HG03045 (cell line): ENCODE results near the gene FBXW12.
"Not testable (repeated sequence)": the region's sequence is repeated elsewhere in the genome, so short reads cannot be mapped to it uniquely, and the experiment has no call there.

ENCODE experiments used
- ATAC-seq: cut with Tn5 transposase; IDR thresholded peaks from one replicate; pipeline ENCODE4 v1.9.1; 2021; ENCODE audit warnings: mild to moderate bottlenecking, moderate library complexity; ENCODE audit not compliant: unreplicated experiment

Gene FBXW12

GRCh38 chr3:48372862-48373435 is 930 bp downstream of the FBXW12 start:
- no peak for ATAC-seq

GRCh38 chr3:48387634-48388033 is 15.6 kb downstream of the FBXW12 start:
- ATAC-seq = no peak

GRCh38 chr3:48388966-48389365 is 16.9 kb downstream of the FBXW12 start:
- no peak for ATAC-seq

GRCh38 chr3:48394391-48394790 is 22.4 kb downstream of the FBXW12 start:
- ATAC-seq = no peak

GRCh38 chr3:48395714-48396113 is 23.7 kb downstream of the FBXW12 start:
- ATAC-seq = no peak

GRCh38 chr3:48397767-48398681 is 26.0 kb downstream of the FBXW12 start:
- ATAC-seq = no peak

GRCh38 chr3:48398701-48399386 is 26.8 kb downstream of the FBXW12 start:
- ATAC-seq = no peak

GRCh38 chr3:48399387-48400172 is 27.6 kb downstream of the FBXW12 start:
- ATAC-seq = no peak

- no peak for ATAC-seq
Measured at GRCh38 chr3:48400824-48401433, 28.9 kb downstream of the FBXW12 start.

GRCh38 chr3:48401434-48401901 is 29.4 kb downstream of the FBXW12 start:
- not testable (repeated sequence) for ATAC-seq

- ATAC-seq = no peak
Measured at GRCh38 chr3:48402281-48402732, 30.3 kb downstream of the FBXW12 start.

- no peak for ATAC-seq
Measured at GRCh38 chr3:48402907-48403306, 30.9 kb downstream of the FBXW12 start.

GRCh38 chr3:48403533-48404439 is 31.8 kb downstream of the FBXW12 start:
- no peak for ATAC-seq

- no peak for ATAC-seq
Measured at GRCh38 chr3:48404440-48405342, 32.7 kb downstream of the FBXW12 start.

GRCh38 chr3:48405343-48405881 is 33.4 kb downstream of the FBXW12 start:
- ATAC-seq = no peak

GRCh38 chr3:48405971-48406370 is 34.0 kb downstream of the FBXW12 start:
- no peak for ATAC-seq

GRCh38 chr3:48406443-48407431 is 34.7 kb downstream of the FBXW12 start:
- ATAC-seq = no peak
